ENCODE results near the gene ALDH4A1. TPM values are rescaled to one million over a fixed set of nuclear protein-coding genes. Genes with fewer than 3 reads are reported as not detected.
"Not testable (repeated sequence)": the region's sequence is repeated elsewhere in the genome, so short reads cannot be mapped to it uniquely, and the experiment has no call there.

Gene ALDH4A1
- total RNA-seq, 1 donor from 2014 or later, result 13.0 TPM

DNA sequence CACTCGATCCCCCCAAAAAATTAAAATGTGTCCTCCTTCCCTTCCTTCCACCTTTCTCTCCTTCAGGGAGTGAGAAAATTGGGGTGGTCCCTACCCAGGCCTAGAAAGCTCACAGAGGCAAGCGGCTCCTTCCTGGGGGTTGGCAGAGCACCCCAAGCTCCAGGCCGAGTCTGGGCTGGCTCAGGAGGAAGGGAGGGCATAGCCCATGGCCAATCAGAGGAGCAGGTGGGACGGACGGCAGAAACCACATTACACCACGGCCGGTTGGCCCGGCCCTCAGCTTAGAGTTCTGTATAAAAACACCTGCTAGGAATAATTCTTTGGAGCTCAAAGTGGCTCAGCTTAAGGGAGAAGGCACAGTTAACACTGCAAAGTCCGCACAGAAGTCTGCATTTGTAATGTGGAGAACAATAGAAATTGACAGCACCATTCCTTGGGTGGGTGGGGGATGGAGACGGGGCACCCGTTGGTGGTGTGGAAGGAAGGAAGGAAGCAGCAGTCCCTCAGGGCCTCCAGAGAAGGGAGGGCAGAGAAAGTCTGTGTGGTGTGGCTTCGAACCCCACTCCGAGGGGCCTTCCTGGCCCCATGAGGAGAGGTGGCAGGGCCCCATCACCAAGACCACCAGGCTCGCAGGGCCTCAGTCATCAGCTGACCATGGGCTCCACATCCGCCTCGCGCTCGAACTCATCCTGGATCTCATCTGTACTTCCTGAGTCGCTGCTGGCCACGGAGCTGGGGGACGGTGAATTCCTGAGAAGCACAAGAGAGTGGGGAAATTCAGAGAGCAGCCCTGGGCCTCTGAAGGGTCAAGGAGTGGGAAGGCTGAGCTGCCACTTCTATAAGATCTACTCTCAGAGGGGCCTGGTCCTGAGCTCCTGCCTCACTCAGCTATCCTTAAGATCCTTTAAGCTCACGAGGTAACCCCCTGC is 5.8 kb upstream of the ALDH4A1 start:
- ATAC-seq, result peak; percentile 80
- no peak for DNase-seq (ENCODE audit: low spot score)
- intact Hi-C loops (cut with DNase I), result no loop called here

DNA sequence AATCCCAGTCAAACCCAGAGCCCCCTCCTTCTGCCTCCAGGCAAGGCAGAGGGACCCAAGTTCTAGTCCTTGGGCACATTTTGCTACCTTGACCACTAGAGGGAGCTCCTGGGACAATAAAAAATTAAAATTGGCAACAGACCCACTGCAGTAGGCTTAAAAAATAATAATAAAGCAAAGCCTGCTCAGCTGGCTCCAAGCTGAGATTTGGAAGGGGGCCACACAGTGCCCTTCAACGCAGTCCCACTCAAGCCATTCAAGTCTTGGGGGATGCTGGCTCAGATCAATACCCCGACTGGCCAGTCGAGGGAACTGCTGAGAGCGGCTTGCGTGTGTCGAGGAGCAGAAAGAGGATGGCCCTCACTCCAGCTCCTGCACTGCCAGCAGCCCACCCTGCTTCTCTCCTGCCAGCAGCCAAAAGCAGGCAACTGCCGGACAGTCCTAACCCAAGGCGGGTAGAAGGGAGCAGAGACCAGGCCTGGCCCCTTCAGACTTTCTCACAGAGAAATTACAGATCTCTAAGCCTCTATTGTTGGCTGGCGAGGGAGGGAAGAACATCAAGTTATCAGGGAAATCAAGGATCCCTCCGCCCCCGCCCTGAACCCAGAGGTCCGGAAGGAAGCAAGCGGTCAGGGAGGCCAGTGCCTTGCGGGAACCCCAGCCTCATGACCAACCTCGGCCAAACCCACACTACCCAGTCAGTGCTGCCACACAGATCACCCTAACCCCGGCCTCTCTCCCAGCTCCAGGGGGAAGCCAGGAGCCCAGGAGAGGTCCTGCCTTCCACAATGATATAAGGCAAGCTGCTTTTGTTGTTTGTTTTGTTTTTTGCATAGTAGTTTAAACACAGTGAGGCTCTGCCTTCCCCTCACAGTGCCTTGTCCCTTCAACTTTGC is 4.9 kb upstream of the ALDH4A1 start:
- peak; percentile 46 for ATAC-seq
- DNase-seq (ENCODE audit: low spot score), result peak; percentile 81
- intact Hi-C loops (cut with DNase I), result no loop called here

DNA sequence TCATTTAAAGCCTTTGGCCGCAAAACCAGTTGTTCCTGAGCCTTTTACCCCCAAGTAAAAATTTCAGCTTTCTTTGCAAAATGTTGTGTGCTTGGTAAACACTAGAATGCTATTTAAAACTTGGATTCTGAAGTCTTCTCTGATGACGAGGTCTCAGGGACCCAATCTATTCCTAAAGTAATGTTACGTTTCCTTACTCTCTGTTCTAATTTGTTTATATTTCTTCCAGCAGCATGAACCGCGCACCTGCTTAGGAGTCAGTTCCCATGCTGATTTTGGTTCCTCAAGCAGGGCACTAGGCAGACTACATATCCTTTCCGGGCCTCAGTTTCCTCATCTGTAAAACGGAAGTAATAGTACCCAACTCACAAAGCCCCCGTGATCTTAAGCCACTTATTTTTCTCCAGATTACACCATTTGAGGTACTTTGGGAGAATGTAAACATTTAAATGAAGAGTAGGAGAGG is 969 bp upstream of the ALDH4A1 start:
- no peak for ATAC-seq
- DNase-seq (ENCODE audit: low spot score), result no peak
- intact Hi-C loops (cut with DNase I), result no loop called here

DNA sequence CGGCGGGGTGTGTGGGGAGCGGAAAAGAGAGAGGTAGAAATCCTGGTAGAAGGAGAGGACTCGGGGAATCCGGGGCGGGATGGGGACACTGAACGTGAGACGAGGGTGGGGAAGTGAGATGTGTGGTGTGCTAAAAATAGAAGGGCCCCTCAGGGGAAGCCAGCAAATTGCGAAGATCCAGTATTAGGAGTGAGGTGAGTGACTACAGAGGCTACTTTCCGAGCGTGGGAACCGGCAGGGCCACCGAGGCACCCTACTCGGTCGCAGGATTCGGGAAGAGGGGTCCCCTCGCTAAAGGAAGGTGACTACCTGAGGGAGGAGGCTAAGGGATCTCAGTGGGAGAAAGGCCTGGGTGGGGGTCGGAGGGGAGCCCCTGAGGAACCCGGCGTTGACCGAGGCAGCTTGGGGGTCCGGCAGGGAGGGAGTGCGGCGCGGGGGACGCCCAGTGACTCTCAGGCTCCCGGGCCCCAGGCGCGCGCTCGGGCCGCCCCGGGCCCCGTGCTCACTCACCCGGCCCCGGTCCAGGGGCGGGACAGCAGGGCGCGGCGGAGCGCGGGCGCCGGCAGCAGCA is 318 bp downstream of the ALDH4A1 start:
- no peak for DNase-seq (ENCODE audit: low spot score)
- intact Hi-C loops (cut with DNase I), result no loop called here
- no peak for ATAC-seq

DNA sequence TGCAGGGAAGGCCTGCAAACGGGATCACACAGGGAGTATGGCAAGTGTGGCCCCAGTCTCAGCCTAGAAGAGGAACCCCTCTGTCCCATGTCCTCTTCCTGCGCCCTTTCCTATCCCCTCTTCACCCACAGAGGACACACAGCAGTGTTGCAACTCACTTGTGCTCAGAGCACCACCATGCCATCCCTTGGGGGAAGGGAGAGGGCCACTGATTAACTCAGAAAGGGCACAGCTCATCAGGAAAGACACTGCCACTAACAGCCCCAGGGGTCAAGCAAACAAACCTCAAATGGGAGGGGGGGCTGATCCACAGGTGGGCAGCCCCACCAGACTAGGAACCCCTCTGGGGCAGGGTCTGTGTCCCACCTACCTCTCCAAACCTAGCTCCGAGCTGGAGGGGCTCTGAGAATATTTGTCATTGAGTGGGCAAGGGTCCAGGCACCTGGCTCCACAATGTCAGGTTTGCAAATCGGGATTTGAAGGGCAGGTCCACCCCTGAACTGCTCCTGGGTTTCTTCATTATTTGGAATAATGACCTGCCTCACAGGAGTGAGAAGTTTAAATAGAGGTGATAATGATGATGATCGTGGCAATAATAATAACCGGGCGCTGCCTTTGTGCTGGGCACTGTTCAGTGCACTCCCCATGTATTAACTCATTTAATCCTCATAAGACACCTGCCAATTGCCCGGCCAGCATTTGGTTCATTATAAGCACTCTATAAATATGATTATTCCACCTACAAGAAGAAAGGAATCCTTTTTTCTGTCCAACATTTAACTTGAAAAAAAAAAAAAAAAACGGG is 1.0 kb downstream of the ALDH4A1 start:
- intact Hi-C loops (cut with DNase I), result no loop called here
- no peak for ATAC-seq

DNA sequence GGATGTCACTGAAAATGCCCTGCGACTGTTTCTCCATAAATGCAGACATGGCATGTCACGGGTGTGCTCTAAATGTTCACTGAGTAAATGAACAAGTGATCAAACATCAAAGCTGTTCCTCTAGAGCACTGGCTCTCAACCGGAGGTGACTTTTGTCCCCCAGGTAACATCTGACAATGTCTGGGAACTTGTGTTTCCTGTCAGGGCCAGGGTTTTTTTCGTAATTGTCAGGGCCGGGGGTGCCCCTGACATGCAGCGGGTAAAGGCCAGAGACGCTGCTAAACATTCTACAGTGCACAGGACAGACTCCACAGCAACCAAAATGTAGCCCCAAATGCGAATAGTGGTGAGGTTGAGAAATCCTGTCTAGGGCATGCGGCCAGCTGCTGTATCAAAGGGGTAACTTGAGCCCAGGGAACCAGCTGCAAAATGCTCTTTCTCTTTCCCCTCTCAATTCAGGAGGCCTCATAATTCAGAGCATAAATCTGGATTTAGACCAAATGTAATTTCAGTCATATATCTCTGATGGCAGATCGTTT is 2.0 kb downstream of the ALDH4A1 start:
- no peak for ATAC-seq
- intact Hi-C loops (cut with DNase I), result no loop called here
- DNase-seq (ENCODE audit: low spot score), result no peak

More for the DNA sequence above, 1.0 kb downstream of the ALDH4A1 start:
- no peak for DNase-seq (ENCODE audit: low spot score)

DNA sequence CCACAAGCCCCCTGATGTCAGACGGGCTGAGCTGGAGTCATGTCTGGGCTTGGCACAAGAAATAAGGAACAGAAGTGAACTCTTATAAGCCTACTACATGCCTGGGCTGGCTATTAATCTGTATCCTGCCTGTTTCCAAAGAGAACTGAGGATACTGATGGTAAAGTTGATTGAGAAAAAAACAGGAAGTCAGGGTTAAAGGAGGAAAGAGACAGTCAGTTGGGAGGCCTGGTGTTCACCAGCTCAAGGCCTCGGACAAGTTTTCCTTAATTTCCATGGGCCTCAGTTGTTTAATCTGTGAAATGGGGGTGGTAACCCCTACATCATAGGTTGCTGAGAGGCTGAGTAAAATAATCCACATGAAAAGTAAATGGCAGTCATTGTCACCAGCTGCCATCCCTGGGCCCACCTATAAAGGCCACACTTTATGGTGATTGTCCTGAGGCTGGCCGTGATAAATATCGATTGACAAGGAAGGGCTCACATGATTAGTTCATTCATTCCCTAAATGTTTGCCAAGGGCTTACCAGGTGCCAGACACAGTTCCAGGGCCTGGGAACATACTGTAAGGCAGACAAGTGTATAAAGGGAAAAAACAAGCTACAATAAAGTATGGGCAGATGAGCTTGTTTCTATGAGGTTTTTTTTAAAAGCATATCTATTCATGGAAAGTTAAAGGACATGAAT is 2.8 kb downstream of the ALDH4A1 start:
- intact Hi-C loops (cut with DNase I), result no loop called here
- ATAC-seq (no peak), DNase-seq (ENCODE audit: low spot score) (no peak)

DNA sequence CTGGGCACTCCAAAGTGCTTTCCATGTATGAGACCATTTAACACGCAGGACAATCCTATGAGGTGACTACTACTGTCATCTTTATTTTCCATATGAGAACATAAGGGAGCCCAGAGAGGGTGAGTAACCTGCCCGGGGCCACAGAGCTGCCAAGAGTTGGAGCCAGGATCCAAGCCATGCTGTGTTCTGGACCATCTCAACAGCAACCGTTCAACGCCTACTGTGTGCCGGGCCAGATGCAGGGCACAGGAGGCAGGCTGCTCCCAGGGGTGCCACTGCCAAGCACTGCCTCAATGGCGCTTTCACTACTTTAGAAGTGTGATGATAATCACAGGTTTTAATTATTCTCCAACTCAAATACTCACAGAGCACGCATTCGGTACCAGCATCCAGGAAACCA is 3.8 kb downstream of the ALDH4A1 start:
- DNase-seq (ENCODE audit: low spot score) (no peak), ATAC-seq (no peak)
- intact Hi-C loops (cut with DNase I), result no loop called here

DNA sequence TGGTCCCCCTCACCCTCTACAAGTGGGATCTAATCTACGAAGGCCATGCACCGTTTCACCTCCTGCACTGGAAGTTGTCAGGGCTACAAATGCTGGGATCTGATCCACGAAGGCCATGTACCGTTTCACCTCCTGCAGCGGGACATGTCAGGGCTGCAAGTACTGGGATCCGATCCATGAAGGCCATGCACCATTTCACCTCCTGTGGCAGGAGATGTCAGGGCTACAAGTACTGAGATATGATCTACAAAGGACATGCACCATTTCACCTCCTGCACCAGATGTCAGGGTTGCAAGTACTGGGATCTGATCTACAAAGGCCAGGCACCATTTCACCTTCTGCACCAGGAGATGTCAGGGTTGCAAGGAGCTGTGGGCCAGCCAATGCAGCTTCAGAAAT is 7.0 kb downstream of the ALDH4A1 start:
- DNase-seq (ENCODE audit: low spot score) (no peak), ATAC-seq (no peak)
- intact Hi-C loops (cut with DNase I), result no loop called here

DNA sequence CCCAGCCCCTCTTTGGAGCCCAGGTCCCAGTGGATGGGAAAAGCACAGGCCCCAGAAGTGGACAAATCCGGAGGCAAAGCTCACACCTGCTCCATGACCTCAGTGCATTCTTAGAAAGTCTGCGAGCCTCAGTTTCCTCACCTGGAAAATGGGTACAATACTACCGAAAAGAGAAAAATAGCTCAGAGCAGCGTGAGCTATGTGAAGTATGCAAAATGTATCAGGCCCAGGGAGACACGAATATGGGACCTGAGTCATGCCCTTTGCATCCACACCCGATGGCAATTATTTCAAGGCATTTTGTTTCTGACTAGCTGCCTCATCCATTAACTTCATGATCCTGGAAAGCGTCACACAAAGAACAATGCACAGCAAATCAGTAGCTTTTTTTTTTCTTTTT is 9.2 kb downstream of the ALDH4A1 start:
- ATAC-seq (no peak), DNase-seq (ENCODE audit: low spot score) (no peak)
- intact Hi-C loops (cut with DNase I), result no loop called here

DNA sequence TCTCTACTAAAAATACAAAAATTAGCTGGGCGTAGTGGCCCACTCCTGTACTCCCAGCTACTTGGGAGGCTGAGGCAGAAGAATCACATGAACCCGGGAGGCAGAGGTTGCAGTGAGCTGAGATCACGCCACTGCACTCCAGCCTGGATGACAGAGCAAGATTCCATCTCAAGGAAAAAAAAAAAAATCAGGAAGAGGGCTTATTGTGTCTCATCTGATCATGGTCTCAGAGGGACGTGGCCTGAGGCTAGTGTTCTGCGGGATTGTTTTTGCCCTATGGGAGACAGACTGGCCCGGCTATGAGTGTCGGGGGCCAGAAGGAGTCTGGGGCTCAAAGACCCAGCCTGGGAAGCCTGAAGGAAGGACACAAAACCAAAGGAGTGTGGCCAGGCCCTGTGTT is 10.5 kb downstream of the ALDH4A1 start:
- DNase-seq (ENCODE audit: low spot score); ATAC-seq; intact Hi-C loops (cut with DNase I): not testable (repeated sequence)

DNA sequence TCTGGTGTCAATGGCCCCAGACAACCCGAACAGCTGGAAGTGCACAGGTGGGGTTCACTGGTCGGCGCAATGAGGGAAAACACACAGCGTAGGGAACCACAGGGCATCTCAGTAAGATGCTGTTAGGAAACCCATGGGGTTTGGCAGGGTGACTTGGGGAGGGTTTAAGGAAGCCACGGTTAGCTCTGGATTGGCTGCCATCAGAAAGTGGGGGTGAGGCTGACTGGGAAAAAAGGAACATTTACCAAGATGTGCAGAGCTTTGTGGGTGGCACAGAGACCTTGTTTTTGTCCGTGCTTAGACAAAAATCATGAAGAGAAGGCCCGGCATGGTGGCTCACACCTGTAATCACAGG is 11.0 kb downstream of the ALDH4A1 start:
- no peak for DNase-seq (ENCODE audit: low spot score)
- no peak for ATAC-seq
- intact Hi-C loops (cut with DNase I), result no loop called here

DNA sequence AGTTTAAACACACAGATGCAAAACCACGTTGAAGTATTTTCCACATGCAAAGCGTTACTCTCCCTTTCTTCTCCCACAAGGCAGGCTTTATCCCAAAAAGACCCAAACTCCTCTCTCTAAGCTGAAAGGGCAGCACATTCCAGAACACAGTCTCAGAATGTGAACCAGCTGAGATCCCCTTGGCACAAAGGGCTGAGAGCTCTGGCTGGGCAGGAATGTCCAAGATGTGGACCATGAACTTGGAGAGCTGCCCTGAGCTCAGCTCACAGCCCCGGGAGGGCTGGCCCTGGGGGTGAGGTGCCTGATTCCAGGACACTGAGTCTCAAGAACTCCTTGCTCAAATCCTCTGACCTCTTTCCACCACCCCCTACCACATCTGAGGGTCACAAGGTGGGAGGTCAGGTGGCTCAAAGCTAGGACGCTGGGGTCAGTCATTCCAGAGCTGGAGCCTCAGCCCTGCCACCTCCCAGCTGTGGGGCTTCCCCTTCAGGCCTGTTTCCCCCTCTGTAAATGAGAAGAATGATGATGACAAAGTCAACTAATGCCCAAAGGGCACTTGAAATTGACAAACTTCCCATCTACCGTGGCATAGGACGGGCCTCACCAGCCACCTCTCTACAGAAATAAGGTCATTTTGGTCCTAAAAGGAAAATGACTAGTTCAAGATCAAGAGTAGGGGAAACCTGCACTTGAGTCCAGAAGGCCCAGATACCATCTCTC is 11.5 kb downstream of the ALDH4A1 start:
- intact Hi-C loops (cut with DNase I), result no loop called here
- DNase-seq (ENCODE audit: low spot score) (no peak), ATAC-seq (peak; percentile 59)

DNA sequence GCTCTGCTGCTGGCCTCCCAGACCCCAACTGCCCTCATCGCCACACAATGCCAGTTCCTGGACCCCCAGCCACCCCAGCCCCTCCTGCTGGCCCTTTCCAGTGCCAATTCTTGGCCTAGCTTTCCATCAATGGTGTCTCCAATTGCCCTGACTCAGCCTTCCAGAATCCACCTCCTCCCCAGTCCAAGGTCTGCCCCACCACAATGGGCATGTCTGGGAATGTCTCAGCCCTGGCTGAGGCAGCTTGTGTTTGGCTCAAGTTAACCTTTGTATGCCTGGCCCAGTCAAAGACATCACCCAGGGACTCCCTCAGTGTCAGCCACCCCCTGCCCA is 16.4 kb downstream of the ALDH4A1 start:
- no peak for DNase-seq (ENCODE audit: low spot score)
- no peak for ATAC-seq
- intact Hi-C loops (cut with DNase I), result no loop called here

DNA sequence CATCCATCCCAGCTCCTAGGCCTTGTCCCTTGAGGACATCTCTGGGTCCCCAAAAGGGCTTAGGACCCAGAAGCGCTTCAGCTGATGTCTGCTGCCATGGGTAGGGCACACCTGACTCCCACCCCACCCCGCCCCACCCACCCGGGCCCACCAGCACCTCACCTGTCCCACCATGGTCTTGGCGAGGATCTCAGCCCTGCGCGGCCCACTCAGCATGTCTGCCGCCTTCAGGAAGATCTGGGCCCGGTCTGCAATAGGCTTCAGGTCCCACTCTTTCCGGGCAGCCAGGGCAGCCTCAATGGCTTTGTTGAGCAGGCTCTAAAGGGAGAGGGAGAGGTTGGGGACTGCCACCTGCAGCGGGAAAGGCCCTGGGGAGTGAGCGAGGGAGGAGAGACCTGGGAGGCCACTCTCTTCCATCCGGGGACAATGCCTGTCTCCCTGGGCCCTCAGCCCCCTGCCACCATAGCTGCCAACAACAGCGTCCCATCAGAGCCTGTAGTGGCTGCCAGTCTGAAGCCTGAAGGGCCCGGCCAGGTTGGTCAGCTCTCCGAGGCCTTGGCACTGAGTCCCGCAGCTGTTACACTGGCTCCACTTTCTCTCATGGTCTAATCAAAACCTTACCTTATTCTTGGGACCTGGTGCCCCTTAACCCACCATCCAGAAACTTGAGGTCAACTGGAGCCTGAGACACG is 16.9 kb downstream of the ALDH4A1 start:
- ATAC-seq, result no peak
- intact Hi-C loops (cut with DNase I), result no loop called here

DNA sequence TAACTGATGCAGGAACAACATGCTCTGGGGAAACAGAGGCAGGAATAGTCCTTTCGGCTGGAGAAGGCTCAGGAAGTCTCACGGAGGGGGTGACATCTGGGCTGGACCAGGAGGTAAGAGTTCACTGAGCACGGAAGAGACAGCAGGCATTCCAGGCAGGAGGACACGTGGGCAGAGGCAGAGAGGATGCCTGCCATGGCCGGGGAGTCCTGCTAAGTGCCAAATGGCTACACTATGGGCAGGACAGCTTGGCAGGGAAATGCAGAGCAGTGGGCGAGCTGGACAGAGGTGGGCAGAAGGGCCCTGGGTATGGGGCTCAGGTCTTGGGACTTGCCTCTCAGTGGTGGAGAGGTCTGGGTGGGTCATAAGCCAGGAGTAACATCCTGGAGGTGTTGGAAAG is 17.6 kb downstream of the ALDH4A1 start:
- no peak for ATAC-seq

More for the DNA sequence above, 16.9 kb downstream of the ALDH4A1 start:
- no peak for DNase-seq (ENCODE audit: low spot score)

DNA sequence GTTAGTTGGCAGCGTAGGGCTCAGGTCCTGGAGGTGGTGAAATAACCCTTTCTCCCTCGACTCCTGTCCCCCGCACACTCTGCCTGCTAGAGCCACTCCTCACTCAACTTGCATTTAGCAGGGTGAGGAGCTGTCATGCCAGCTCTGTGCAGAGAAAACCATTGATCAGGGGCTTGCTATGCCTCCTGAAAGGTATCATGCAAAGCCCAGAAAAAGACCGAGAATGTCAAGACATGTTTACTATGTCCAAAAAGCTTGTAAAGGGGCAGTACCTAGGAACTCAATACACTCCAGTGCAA is 18.0 kb downstream of the ALDH4A1 start:
- ATAC-seq (no peak), DNase-seq (ENCODE audit: low spot score) (no peak)
- intact Hi-C loops (cut with DNase I), result no loop called here

More for the DNA sequence above, 17.6 kb downstream of the ALDH4A1 start:
- no peak for DNase-seq (ENCODE audit: low spot score)
- intact Hi-C loops (cut with DNase I), result no loop called here

Measured in sciatic nerve (tissue), 2 donors.